DND-41 (cell line): ENCODE measurements around the gene TRIM4.
"Not testable (repeated sequence)": the region's sequence is repeated elsewhere in the genome, so short reads cannot be mapped to it uniquely, and the experiment has no call there.

ENCODE experiments used
- ATAC-seq: fragments of 200-7000 bp; cut with Tn5 transposase; 3 replicates; pipeline ENCODE4 v1.9.1; 2021; ENCODE audit warnings: low read depth; ENCODE audit not compliant: insufficient read depth
- DNase-seq: peaks from one replicate; pipeline ENCODE4 v3.0.0-alpha.2; 2020
- H2AFZ ChIP-seq: 2 replicates; pipeline ENCODE4 v1.6.0; 2012; ENCODE audit warnings: low read depth, low read length
- H3K27ac ChIP-seq: 2 replicates; pipeline ENCODE4 v1.5.1; 2012; ENCODE audit warnings: low read length, inconsistent platforms
- H3K27me3 ChIP-seq: fragments of 200-600 bp; sonication (generic); 2 replicates; pipeline ENCODE4 v1.6.0; 2012; ENCODE audit warnings: low read length, mild to moderate bottlenecking, inconsistent platforms; ENCODE audit not compliant: insufficient read depth, poor library complexity
- H3K36me3 ChIP-seq: 2 replicates; pipeline ENCODE4 v1.5.1; 2012; ENCODE audit warnings: low read length, inconsistent platforms; ENCODE audit not compliant: insufficient read depth
- H3K4me1 ChIP-seq: 2 replicates; pipeline ENCODE4 v1.5.1; 2012; ENCODE audit warnings: mild to moderate bottlenecking, low read length; ENCODE audit not compliant: insufficient read depth
- H3K4me2 ChIP-seq: 2 replicates; pipeline ENCODE4 v1.6.0; 2012; ENCODE audit warnings: mild to moderate bottlenecking, moderate library complexity, low read length, inconsistent platforms; ENCODE audit not compliant: insufficient read depth
- H3K4me3 ChIP-seq, 2 experiments: fragments of 200-600 bp in 1 of 2; shearing (Covaris generic) in 1 of 2; 2 replicates each; pipeline ENCODE4 v1.5.1; 2012 to 2016; ENCODE audit warnings: inconsistent platforms in 2 of 2, low read length in 2 of 2, mild to moderate bottlenecking in 2 of 2, low read depth in 1 of 2, moderate library complexity in 1 of 2
- H3K79me2 ChIP-seq: 2 replicates; pipeline ENCODE4 v1.6.0; 2012; ENCODE audit warnings: low read length, inconsistent platforms; ENCODE audit not compliant: insufficient read depth
- H3K9ac ChIP-seq: 2 replicates; pipeline ENCODE4 v1.6.0; 2012; ENCODE audit warnings: low read depth, mild to moderate bottlenecking, inconsistent platforms, low read length, moderate library complexity
- H3K9me3 ChIP-seq: 2 replicates; pipeline ENCODE4 v1.5.1; 2012; ENCODE audit warnings: low read length, moderate library complexity, mild to moderate bottlenecking, inconsistent platforms; ENCODE audit not compliant: insufficient read depth, severe bottlenecking
- H4K20me1 ChIP-seq: 2 replicates; pipeline ENCODE4 v1.6.0; 2012; ENCODE audit warnings: low read length; ENCODE audit not compliant: insufficient read depth
- EZH2 ChIP-seq: IDR thresholded peaks from 3 replicates; pipeline ENCODE4 v1.6.1; 2012; ENCODE audit warnings: borderline replicate concordance, low read depth, mild to moderate bottlenecking, moderate library complexity, low read length, inconsistent platforms; ENCODE audit not compliant: severe bottlenecking
- TF ChIP-seq, protein P1 (sequence below): IDR thresholded peaks from 2 replicates; pipeline ENCODE4 v1.5.1; 2012; ENCODE audit warnings: borderline replicate concordance, low read length, moderate library complexity, mild to moderate bottlenecking; ENCODE audit not compliant: poor library complexity, severe bottlenecking; ENCODE audit errors: extremely low read depth

The TRIM4 gene

GRCh38 chr7:99953649-99954048, 34.3 kb upstream of the TRIM4 start:
- Histone ChIP-seq H2AFZ (no peak overlapping the region), H3K27me3 (peaks cover 18% of the 10 kb centered on the region), H3K4me2 (no peak overlapping the region), H3K9me3 (no peaks in the 10 kb centered on the region), H3K79me2 (no peaks in the 10 kb centered on the region), H3K9ac (no peak overlapping the region), H4K20me1 (no peaks in the 10 kb centered on the region), H3K4me1 (0 out of 2 replicates have a peak, but pooled peaks cover 4% of the 10 kb centered on the region), H3K36me3 (no peaks in the 10 kb centered on the region), H3K4me3 (no peak overlapping the region), H3K27ac (no peak overlapping the region)
- ATAC-seq (peak; percentile 59; the same call in 1 of the 3 replicates), DNase-seq (peak; percentile 14)
- TF ChIP-seq EZH2 = no peak
- TF ChIP-seq, protein P1, sequence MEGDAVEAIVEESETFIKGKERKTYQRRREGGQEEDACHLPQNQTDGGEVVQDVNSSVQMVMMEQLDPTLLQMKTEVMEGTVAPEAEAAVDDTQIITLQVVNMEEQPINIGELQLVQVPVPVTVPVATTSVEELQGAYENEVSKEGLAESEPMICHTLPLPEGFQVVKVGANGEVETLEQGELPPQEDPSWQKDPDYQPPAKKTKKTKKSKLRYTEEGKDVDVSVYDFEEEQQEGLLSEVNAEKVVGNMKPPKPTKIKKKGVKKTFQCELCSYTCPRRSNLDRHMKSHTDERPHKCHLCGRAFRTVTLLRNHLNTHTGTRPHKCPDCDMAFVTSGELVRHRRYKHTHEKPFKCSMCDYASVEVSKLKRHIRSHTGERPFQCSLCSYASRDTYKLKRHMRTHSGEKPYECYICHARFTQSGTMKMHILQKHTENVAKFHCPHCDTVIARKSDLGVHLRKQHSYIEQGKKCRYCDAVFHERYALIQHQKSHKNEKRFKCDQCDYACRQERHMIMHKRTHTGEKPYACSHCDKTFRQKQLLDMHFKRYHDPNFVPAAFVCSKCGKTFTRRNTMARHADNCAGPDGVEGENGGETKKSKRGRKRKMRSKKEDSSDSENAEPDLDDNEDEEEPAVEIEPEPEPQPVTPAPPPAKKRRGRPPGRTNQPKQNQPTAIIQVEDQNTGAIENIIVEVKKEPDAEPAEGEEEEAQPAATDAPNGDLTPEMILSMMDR = no peak

- not testable (repeated sequence) for H3K27ac ChIP-seq, ATAC-seq, H3K9me3 ChIP-seq, H3K36me3 ChIP-seq, DNase-seq, H3K79me2 ChIP-seq, H3K9ac ChIP-seq, H4K20me1 ChIP-seq, H3K4me3 ChIP-seq, H3K4me1 ChIP-seq, H2AFZ ChIP-seq, H3K4me2 ChIP-seq
- H3K27me3 ChIP-seq = peaks cover 12% of the 10 kb centered on the region
These were observed 33.3 kb upstream of the TRIM4 start for GRCh38 chr7:99952649-99953048.

GRCh38 chr7:99950819-99951218, 31.5 kb upstream of the TRIM4 start:
- H3K27ac ChIP-seq, H3K27me3 ChIP-seq, H3K4me2 ChIP-seq, H3K4me3 ChIP-seq, H3K4me1 ChIP-seq, H4K20me1 ChIP-seq, ATAC-seq, H2AFZ ChIP-seq, H3K36me3 ChIP-seq, H3K9ac ChIP-seq, H3K9me3 ChIP-seq, DNase-seq, H3K79me2 ChIP-seq: not testable (repeated sequence)

DNA sequence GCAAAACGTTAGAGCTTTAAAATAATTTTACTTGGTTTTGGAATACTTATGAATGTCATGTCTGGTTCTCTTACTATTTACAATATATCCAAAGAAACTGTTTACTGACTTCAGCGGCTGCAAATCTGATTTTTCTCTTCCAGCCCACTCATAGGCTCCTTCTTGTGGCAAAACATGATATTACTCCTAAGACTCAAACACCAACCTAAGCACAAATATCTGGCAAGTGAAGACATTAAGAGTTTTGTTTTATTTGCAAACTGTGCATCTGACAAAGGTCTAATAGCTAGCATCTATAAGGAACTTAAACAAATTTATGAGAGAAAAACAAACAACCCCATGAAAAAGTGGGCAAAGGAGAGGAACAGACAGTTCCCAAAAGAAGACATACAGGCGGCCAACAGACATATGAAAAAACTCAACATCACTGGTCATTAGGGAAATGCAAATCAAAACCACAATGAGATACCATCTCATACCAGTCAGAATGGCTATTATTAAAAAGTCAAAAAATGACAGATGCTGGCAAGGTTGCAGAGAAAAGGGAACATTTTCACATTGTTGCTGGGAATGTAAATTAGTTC, 30.4 kb upstream of the TRIM4 start:
- H3K36me3 ChIP-seq = no peaks in the 10 kb centered on the region
- DNase-seq (no peak), ATAC-seq (no peak)
- H3K9me3 ChIP-seq = no peaks in the 10 kb centered on the region
- H2AFZ ChIP-seq = no peak overlapping the region
- no peak overlapping the region for H3K27ac ChIP-seq
- no peaks in the 10 kb centered on the region for H4K20me1 ChIP-seq
- H3K4me3 ChIP-seq = no peak overlapping the region
- no peaks in the 10 kb centered on the region for H3K27me3 ChIP-seq
- H3K79me2 ChIP-seq = no peaks in the 10 kb centered on the region
- no peak for TF ChIP-seq EZH2
- TF ChIP-seq, protein P1 = peak; percentile 35
- H3K4me1 ChIP-seq = 0 out of 2 replicates have a peak, but pooled peaks cover 4% of the 10 kb centered on the region
- H3K9ac ChIP-seq = no peak overlapping the region
- no peak overlapping the region for H3K4me2 ChIP-seq
